ENCODE measurements around the gene ELFN1. TPM values are rescaled to one million over a fixed set of nuclear protein-coding genes. Genes with fewer than 3 reads are reported as not detected.

Gene ELFN1
- 3.5 TPM for polyA plus RNA-seq (2013, experiment 1 of 2)
- polyA plus RNA-seq (2013, experiment 2 of 2), result 5.5 TPM

DNA sequence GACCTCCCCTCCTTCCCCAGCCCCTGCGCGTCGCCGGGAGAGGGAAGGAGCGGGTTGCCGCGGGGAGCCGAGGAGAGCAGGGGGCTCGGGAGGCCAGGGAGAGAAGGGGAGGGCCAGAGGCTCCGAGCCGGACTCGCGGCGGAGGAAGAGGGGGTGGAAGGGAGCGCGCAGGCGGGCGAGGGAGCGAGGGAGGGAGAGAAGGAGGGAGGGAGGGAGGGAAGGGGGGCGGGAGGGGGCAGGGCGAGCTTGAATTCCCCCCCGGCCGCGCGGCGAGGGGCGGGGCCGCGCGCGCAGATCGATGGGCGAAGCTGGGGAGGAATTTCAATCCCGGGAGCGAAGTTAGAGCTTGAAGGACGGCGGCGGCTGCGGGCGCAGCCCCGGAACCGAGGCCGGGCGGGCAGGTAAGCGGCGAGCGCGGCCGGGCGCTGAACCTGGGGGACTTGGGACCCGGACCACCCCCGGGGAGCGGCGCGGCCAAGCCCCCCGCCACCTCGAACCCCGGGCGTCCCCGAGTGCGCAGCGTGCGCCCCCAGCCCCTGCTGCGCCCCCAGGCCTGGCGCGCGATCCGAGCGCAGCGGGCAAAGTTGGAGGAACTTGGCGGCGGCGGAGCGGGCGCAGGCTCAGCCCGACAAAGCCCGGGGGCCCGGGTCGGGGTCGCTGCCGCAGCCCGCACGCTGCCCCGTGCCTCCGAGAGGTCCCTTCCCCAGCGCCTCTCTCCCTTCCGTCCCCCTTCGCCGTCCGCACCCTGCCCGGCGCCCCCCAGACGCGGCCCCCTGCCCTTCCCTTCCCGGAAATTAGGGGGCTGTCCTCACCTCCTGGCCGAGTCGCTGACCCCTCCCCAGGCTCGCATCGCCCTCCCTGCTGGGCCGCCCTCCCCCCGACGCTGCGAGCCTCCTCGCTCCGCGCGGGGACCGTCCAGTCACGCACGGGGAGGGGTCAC is at the start of gene ELFN1:
Gene ELFN1 (plus strand): TSS at position 324 of the 940 bp plus-strand sequence. CDS start 74,320 bp downstream, outside the sequence.
- Histone ChIP-seq H3K9me3 (ENCODE audit: insufficient read depth, low read depth, low read length) (no peaks in the 10 kb centered on the region), H3K4me3 (ENCODE audit: low read length) (peak within 1 kb of the TSS; percentile 64), H3K4me1 (ENCODE audit: insufficient read depth, low read length) (peaks cover 9% of the 10 kb centered on the region), H3K36me3 (ENCODE audit: insufficient read depth, low read length) (no peaks in the 10 kb centered on the region), H3K27me3 (ENCODE audit: insufficient read depth, low read length) (peaks cover 62% of the 10 kb centered on the region), H3K27ac (ENCODE audit: low read depth, low read length) (peak within 1 kb of the TSS; percentile 64; the same call in 1 of the 2 replicates), H3K9ac (ENCODE audit: low read depth, low read length) (no peak within 1 kb of the TSS; the same call in 1 of the 2 replicates)
- WGBS, result under 1% methylated on average over 102 of the region's 110 CpGs

GRCh38 chr7:1620835-1621234 is 49.2 kb upstream of the ELFN1 start:
- no peaks in the 10 kb centered on the region for H3K4me1 ChIP-seq (ENCODE audit: insufficient read depth, low read length)
- H3K4me3 ChIP-seq (ENCODE audit: low read length), result no peak overlapping the region
- H3K27ac ChIP-seq (ENCODE audit: low read depth, low read length), result no peak overlapping the region
- no peak overlapping the region for H3K9ac ChIP-seq (ENCODE audit: low read depth, low read length)
- no peaks in the 10 kb centered on the region for H3K9me3 ChIP-seq (ENCODE audit: insufficient read depth, low read depth, low read length)
- H3K27me3 ChIP-seq (ENCODE audit: insufficient read depth, low read length), result no peaks in the 10 kb centered on the region
- 94% methylated on average over 27 of the region's 27 CpGs for WGBS
- no peaks in the 10 kb centered on the region for H3K36me3 ChIP-seq (ENCODE audit: insufficient read depth, low read length)

DNA sequence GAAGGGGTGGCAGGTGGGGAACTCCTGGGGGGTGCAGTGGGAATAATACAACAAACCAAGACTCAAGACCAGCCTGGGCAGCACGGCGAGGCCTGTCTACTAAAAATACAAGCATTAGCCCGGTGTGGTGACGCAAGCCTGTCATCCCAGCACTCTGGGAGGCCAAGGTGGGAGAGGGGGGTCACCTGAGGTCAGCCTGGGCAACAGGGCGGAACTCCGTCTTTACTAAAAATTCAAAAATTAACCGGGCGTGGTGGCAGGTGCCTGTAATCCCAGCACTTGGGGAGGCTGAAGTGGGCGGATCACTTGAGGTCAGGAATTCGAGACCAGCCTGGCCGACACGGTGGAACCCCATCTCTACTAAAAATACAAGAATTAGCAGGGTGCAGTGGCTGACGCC is 48.4 kb upstream of the ELFN1 start:
- H3K9ac ChIP-seq (ENCODE audit: low read depth, low read length), result no peak overlapping the region
- 0 out of 2 replicates have a peak, but pooled peaks cover 1% of the 10 kb centered on the region for H3K9me3 ChIP-seq (ENCODE audit: insufficient read depth, low read depth, low read length)
- no peaks in the 10 kb centered on the region for H3K27me3 ChIP-seq (ENCODE audit: insufficient read depth, low read length)
- H3K36me3 ChIP-seq (ENCODE audit: insufficient read depth, low read length), result no peaks in the 10 kb centered on the region
- H3K27ac ChIP-seq (ENCODE audit: low read depth, low read length), result no peak overlapping the region
- no peak overlapping the region for H3K4me3 ChIP-seq (ENCODE audit: low read length)
- H3K4me1 ChIP-seq (ENCODE audit: insufficient read depth, low read length), result no peaks in the 10 kb centered on the region
- 95% methylated on average over 13 of the region's 13 CpGs for WGBS

DNA sequence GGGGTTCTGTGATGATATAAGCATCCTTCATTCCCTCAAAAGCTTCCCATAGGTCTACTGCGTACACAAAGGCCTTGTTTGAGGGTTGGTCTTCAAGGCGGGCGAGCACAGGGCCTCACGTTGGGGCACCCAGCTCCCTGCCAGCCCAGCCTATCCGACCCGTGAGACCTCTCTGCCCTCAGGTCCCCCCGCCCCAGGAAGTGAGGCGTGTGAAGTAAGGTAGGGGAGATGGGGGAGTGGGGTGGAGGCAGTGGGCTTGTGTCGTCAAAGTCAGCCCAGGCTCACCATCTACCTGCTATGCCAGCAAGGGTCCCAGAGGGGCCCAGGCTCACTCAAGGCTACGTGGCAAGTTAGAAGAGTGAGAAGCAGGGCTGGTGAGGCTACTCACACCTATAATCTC is 47.6 kb upstream of the ELFN1 start:
- Histone ChIP-seq H3K4me3 (ENCODE audit: low read length) (no peak overlapping the region), H3K9ac (ENCODE audit: low read depth, low read length) (no peak overlapping the region), H3K27ac (ENCODE audit: low read depth, low read length) (no peak overlapping the region), H3K9me3 (ENCODE audit: insufficient read depth, low read depth, low read length) (0 out of 2 replicates have a peak, but pooled peaks cover 2% of the 10 kb centered on the region), H3K4me1 (ENCODE audit: insufficient read depth, low read length) (no peaks in the 10 kb centered on the region), H3K27me3 (ENCODE audit: insufficient read depth, low read length) (no peaks in the 10 kb centered on the region), H3K36me3 (ENCODE audit: insufficient read depth, low read length) (no peaks in the 10 kb centered on the region)
- 90% methylated on average over 10 of the region's 10 CpGs for WGBS

DNA sequence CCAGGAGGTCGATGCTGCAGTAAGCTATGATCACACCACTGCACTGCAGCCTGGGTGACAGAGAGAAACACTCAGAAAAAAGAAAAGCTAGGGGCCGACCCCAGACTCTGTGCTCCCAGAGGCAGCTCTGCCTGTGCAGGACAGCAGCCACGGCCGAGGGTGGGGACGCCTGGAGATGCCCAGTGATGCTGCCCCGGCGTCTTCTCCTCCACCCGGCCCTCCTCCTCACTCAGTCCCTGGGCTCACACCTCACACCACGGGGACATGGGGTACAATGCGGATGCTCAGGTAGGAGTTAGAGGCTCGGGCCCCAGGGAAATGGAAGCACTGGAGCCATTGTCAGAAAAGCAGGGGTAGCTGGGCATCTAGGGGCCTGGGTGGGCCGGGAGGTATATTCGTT is 46.3 kb upstream of the ELFN1 start:
- no peak overlapping the region for H3K4me3 ChIP-seq (ENCODE audit: low read length)
- H3K27me3 ChIP-seq (ENCODE audit: insufficient read depth, low read length), result no peaks in the 10 kb centered on the region
- H3K9ac ChIP-seq (ENCODE audit: low read depth, low read length), result no peak overlapping the region
- H3K9me3 ChIP-seq (ENCODE audit: insufficient read depth, low read depth, low read length), result 0 out of 2 replicates have a peak, but pooled peaks cover 2% of the 10 kb centered on the region
- H3K27ac ChIP-seq (ENCODE audit: low read depth, low read length), result no peak overlapping the region
- no peaks in the 10 kb centered on the region for H3K4me1 ChIP-seq (ENCODE audit: insufficient read depth, low read length)
- H3K36me3 ChIP-seq (ENCODE audit: insufficient read depth, low read length), result no peaks in the 10 kb centered on the region
- WGBS, result 94% methylated on average over 13 of the region's 13 CpGs

- WGBS, result 81% methylated on average over 12 of the region's 18 CpGs
- no peaks in the 10 kb centered on the region for H3K27me3 ChIP-seq (ENCODE audit: insufficient read depth, low read length)
- no peaks in the 10 kb centered on the region for H3K4me1 ChIP-seq (ENCODE audit: insufficient read depth, low read length)
- no peaks in the 10 kb centered on the region for H3K36me3 ChIP-seq (ENCODE audit: insufficient read depth, low read length)
- no peak overlapping the region for H3K9ac ChIP-seq (ENCODE audit: low read depth, low read length)
- H3K9me3 ChIP-seq (ENCODE audit: insufficient read depth, low read depth, low read length), result peaks cover 7% of the 10 kb centered on the region; the same call in 1 of the 2 replicates
- no peak overlapping the region for H3K27ac ChIP-seq (ENCODE audit: low read depth, low read length)
- H3K4me3 ChIP-seq (ENCODE audit: low read length), result no peak overlapping the region
These were observed 44.8 kb upstream of the ELFN1 start for GRCh38 chr7:1624999-1625927.

GRCh38 chr7:1626769-1627168 is 43.3 kb upstream of the ELFN1 start:
- H3K9me3 ChIP-seq (ENCODE audit: insufficient read depth, low read depth, low read length), result peaks cover 7% of the 10 kb centered on the region; the same call in 1 of the 2 replicates
- no CpG with 5 or more reads among the region's 1 CpG for WGBS
- no peak overlapping the region for H3K9ac ChIP-seq (ENCODE audit: low read depth, low read length)
- H3K4me1 ChIP-seq (ENCODE audit: insufficient read depth, low read length), result no peaks in the 10 kb centered on the region
- H3K27ac ChIP-seq (ENCODE audit: low read depth, low read length), result no peak overlapping the region
- no peaks in the 10 kb centered on the region for H3K27me3 ChIP-seq (ENCODE audit: insufficient read depth, low read length)
- H3K4me3 ChIP-seq (ENCODE audit: low read length), result no peak overlapping the region
- H3K36me3 ChIP-seq (ENCODE audit: insufficient read depth, low read length), result no peaks in the 10 kb centered on the region

GRCh38 chr7:1630700-1631336 is 39.3 kb upstream of the ELFN1 start:
- 86% methylated on average over 3 of the region's 3 CpGs for WGBS

DNA sequence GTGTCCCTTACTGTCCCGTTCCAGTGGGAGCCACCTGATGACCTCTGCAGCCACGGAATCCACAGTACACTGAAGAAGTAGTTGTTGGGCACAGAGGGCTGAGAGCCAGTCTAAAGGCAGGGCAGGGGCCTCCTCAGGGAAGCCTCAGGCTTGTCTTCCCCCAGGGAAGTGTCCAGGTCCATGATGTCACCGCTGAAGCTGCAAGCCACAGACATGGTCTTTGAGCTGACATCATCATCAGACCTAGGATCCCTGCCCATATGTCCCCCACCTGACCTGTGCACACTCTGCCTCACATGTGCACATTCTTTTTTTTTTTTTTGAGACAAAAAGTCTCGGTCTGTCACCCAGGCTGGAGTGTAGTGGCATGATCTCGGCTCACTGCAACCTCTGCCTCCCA is 38.4 kb upstream of the ELFN1 start:
- Histone ChIP-seq H3K9me3 (ENCODE audit: insufficient read depth, low read depth, low read length) (peaks cover 8% of the 10 kb centered on the region), H3K4me3 (ENCODE audit: low read length) (no peak overlapping the region), H3K9ac (ENCODE audit: low read depth, low read length) (no peak overlapping the region), H3K27ac (ENCODE audit: low read depth, low read length) (no peak overlapping the region), H3K27me3 (ENCODE audit: insufficient read depth, low read length) (no peaks in the 10 kb centered on the region), H3K4me1 (ENCODE audit: insufficient read depth, low read length) (no peaks in the 10 kb centered on the region), H3K36me3 (ENCODE audit: insufficient read depth, low read length) (no peaks in the 10 kb centered on the region)
- 88% methylated on average over 5 of the region's 5 CpGs for WGBS

More at GRCh38 chr7:1630700-1631336, 39.3 kb upstream of the ELFN1 start:
- no peak overlapping the region for H3K9ac ChIP-seq (ENCODE audit: low read depth, low read length)
- H3K27ac ChIP-seq (ENCODE audit: low read depth, low read length), result no peak overlapping the region
- H3K4me1 ChIP-seq (ENCODE audit: insufficient read depth, low read length), result no peaks in the 10 kb centered on the region
- no peaks in the 10 kb centered on the region for H3K27me3 ChIP-seq (ENCODE audit: insufficient read depth, low read length)
- no peaks in the 10 kb centered on the region for H3K36me3 ChIP-seq (ENCODE audit: insufficient read depth, low read length)
- H3K4me3 ChIP-seq (ENCODE audit: low read length), result no peak overlapping the region
- peaks cover 7% of the 10 kb centered on the region; the same call in 1 of the 2 replicates for H3K9me3 ChIP-seq (ENCODE audit: insufficient read depth, low read depth, low read length)

- no peaks in the 10 kb centered on the region for H3K36me3 ChIP-seq (ENCODE audit: insufficient read depth, low read length)
- H3K9me3 ChIP-seq (ENCODE audit: insufficient read depth, low read depth, low read length), result peaks cover 15% of the 10 kb centered on the region
- no peaks in the 10 kb centered on the region for H3K4me1 ChIP-seq (ENCODE audit: insufficient read depth, low read length)
- WGBS, result 83% methylated on average over 7 of the region's 7 CpGs
- no peak overlapping the region for H3K9ac ChIP-seq (ENCODE audit: low read depth, low read length)
- no peak overlapping the region for H3K4me3 ChIP-seq (ENCODE audit: low read length)
- H3K27ac ChIP-seq (ENCODE audit: low read depth, low read length), result no peak overlapping the region
- H3K27me3 ChIP-seq (ENCODE audit: insufficient read depth, low read length), result no peaks in the 10 kb centered on the region
These were observed 37.6 kb upstream of the ELFN1 start for GRCh38 chr7:1632506-1632905.

Data from HUES64 (cell line).